Epithelial cell of esophagus (primary cell): ENCODE results near the gene MRPL9.

Experiments
- DNase-seq: peaks from one replicate; pipeline ENCODE4 v3.0.0; 2010; ENCODE audit warnings: low read depth
- H3K4me3 ChIP-seq: 2 replicates; pipeline ENCODE4 v1.5.1; 2011; ENCODE audit warnings: mild to moderate bottlenecking, low read length, control low read depth
- TF ChIP-seq, protein P1 (sequence below): IDR thresholded peaks from 2 replicates; pipeline ENCODE4 v1.5.1; 2011; ENCODE audit warnings: low read depth, mild to moderate bottlenecking, low read length, control low read depth, inconsistent platforms; ENCODE audit not compliant: insufficient read depth; ENCODE audit errors: missing control alignments

The MRPL9 gene

DNA sequence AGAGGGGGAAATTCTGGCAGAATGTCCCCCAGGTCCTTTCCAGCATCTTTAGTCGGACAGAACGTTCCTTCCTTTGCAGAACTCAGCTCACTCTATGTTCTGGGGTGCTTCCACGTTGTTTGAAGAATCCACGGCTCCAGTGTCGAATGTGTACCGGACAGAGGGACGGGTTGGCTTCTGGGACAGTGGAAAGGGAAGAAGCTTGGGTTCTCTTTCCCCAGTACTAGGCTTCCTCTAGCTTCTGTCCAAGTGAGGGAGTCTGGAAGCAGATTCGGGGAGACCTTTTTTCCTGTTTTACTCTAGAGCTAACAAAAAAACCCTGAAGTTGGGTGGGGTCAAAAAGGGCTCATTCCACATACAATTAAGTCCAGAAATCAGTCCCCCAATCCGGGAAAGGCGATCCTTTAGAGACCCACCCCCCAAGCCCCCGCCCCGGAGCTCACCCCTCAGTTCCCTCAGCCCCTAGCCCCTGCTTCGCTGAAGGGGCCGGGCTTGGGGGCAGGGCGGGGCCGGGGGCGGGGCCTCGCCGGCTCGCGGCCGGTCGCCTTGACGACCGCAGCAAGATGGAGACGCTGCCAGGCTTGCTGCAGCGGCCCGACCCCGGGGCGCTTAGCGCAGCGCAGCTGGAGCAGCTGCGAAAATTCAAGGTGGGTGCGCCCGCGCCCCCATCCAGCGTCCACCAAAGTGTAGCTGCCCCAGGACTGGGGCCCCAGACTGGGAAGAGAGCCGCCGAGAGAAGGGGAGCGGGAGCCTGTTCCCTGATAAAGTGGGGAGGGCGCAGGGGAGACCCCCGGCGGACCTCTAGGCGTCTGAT is 42.1 kb downstream of the MRPL9 start, which contains the start of gene RIIAD1:
RIIAD1 (plus strand) TSS at position 549 of the 814 bp plus-strand sequence; CDS start at position 564, 15 bp downstream.
- peak; percentile 12 for DNase-seq
- no peak within 1 kb of the TSS for H3K4me3 ChIP-seq
- TF ChIP-seq, protein P1, sequence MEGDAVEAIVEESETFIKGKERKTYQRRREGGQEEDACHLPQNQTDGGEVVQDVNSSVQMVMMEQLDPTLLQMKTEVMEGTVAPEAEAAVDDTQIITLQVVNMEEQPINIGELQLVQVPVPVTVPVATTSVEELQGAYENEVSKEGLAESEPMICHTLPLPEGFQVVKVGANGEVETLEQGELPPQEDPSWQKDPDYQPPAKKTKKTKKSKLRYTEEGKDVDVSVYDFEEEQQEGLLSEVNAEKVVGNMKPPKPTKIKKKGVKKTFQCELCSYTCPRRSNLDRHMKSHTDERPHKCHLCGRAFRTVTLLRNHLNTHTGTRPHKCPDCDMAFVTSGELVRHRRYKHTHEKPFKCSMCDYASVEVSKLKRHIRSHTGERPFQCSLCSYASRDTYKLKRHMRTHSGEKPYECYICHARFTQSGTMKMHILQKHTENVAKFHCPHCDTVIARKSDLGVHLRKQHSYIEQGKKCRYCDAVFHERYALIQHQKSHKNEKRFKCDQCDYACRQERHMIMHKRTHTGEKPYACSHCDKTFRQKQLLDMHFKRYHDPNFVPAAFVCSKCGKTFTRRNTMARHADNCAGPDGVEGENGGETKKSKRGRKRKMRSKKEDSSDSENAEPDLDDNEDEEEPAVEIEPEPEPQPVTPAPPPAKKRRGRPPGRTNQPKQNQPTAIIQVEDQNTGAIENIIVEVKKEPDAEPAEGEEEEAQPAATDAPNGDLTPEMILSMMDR: no peak

DNA sequence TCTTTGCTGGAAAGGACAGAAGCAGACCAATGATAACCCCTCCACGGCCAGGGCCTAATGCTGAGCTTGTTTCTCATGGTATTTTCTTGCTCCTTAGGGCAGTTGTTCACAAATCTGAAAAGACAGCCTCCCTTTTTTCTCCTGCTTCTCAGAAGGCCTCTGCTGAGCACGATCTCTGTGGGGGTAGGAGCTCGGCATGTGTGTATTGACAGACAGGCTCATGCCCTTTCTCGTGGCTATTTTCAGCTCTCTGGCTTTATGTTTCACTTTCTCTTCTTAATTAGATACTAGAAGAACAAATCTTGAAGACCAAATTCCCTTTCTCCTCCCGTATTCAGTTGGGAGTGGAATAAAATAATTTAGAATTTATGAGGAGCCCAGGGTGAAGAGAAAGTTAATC is 42.7 kb downstream of the MRPL9 start:
- no peak for DNase-seq
- H3K4me3 ChIP-seq: no peak overlapping the region
- TF ChIP-seq, protein P1: no peak

DNA sequence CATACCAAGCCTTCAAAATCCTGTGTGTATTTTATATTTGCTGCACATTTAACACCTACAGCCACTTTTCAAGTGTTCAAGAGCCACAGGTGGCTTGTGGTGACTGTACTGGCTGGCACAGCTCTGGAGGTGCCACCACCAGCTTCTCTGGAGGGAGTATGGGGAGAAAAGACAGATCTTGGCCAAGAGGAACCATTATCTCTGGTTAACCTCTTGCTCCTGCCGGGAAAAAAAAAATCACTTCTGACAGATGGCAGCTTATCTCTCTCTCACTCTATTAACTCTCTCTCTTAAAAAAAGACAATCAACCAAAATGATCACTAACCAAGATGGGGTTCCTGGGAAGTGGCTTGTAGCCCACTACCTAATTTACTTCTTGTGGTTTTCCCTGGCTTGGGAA is 43.2 kb downstream of the MRPL9 start:
- no peak for DNase-seq
- TF ChIP-seq, protein P1: no peak
- H3K4me3 ChIP-seq: no peak overlapping the region

DNA sequence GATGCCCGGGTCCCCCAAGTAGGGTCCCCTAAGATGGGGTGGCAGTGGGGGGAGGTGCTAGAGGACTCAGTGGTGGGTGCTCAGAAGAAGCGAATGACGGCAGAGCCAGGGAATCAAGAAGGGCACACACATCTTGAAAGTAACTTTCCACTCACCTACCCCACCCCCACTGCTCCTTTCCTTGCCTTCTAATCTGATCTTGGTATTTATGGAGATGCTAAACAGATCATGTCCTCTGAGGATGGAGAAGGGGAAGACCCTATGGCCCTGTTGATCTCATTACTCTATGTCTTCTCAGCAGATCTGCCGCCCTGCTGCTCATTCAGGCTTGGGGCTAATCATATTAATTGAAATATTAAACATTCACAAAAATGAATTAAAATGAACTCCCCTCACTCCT is 44.6 kb downstream of the MRPL9 start:
- TF ChIP-seq, protein P1: no peak
- no peak overlapping the region for H3K4me3 ChIP-seq
- DNase-seq: no peak

DNA sequence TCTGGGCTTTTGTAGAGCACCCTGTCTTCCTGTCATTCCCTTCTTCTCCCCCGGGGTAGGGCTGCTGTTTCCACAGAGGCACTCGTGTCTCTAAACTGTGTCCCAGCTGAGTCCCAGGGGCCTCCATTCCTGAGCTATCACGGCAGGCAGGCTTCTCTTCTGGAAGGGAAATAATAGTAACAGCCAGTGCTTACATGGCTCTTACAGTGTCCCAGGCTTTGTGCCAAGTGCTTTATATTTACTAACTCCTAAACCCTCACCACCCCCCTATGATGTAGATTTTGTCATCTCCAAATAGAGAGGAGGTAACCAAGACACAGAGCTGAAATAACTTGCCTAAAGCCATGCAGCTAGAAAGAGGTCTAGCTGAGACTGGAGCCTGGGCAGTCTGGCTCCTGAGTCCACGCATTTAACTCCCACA is 45.3 kb downstream of the MRPL9 start:
- peak; percentile 7 for DNase-seq
- H3K4me3 ChIP-seq: no peak overlapping the region
- TF ChIP-seq, protein P1: no peak

DNA sequence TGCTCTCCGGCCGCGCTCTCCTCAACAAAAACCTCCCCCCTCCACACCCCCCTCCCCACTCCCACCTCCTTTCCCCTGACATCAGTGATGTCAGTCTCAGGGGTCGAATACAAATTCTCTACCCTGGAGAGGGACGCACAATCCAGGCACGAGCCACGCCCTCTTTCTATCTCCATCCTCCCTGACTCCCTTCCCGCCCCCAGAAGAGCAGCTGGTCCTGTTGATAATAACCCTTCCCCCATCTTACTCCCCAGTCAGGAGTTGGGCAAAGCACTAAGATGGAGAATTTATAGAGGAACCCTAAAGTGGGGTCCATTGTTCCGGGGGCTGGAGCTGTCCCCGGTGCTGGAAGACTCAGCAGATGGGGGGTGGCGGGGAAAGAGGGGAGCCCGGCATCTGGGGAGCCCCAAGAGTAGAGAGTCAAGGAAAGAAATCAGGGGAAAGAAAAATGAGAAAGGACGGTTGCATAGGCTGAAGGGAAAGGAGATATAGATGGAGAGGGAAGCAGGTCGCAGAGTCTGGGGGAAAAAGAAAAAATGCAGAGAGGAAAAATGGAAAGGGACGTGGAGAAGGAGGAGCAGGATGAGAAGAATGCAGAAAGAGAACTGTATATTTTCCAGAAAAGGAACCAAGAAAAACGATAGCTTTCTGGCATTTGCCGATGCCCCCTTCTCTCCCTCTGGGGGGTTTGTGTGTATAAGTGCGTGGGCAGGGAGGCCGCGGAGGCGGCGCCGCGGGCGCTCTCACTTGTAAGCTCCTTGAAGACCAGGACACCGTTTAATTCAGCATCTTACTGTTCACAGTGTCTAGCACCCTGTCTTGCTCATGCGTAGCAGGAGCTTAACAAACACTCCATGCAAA is 46.3 kb downstream of the MRPL9 start, which contains the start of gene CELF3:
CELF3 (minus strand) TSS at position 33 of the 861 bp plus-strand sequence. CDS start 783 bp downstream, outside the sequence.
- TF ChIP-seq, protein P1: no peak
- peak; percentile 21 for DNase-seq

More for the DNA sequence above, 46.3 kb downstream of the MRPL9 start, which contains the start of gene CELF3:
- no peak within 1 kb of the TSS for H3K4me3 ChIP-seq
